ENCODE measurements around the gene ZHX3. TPM values are rescaled to one million over a fixed set of nuclear protein-coding genes. Genes with fewer than 3 reads are reported as not detected.
A peak's percentile ranks its signal among the peaks of the same experiment; 100 is the strongest.

Gene ZHX3
- total and polyA plus RNA-seq, 2 of the 4 experiments (the other 2 are of a cell fraction) = 25.0 to 28.0 TPM

DNA sequence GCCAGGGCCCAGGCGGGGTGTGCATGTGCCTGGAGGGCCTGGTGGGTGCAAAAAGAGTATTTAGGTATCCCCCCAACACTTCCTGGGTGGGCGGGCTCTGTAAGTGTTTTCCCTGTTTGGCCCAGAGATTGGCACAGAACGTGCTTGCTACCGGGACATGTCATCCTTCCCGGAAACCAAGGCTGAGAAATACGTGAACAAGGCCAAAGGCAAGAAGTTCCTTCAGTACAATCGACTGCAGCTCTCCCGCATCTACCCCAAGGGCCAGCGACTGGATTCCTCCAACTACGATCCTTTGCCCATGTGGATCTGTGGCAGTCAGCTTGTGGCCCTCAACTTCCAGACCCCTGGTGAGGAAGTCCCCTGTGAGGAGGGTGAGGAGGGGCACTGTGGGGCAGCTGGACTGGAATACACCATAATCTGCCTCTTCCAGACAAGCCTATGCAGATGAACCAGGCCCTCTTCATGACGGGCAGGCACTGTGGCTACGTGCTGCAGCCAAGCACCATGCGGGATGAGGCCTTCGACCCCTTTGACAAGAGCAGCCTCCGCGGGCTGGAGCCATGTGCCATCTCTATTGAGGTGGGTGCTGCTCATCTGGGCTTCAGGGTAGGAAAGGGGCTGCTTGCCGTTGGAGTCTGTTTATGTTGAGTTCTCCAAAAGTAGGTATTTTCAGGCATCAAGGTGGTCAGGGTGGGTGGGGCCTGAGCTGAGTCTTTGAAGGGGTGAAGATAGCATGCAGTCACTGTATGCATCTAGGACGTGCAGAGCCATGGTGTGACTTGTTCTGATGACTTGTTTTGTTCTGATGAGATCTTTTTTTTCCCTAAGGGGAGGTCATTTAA is 145.0 kb downstream of the ZHX3 start (continued):
- TF ChIP-seq, protein P1, sequence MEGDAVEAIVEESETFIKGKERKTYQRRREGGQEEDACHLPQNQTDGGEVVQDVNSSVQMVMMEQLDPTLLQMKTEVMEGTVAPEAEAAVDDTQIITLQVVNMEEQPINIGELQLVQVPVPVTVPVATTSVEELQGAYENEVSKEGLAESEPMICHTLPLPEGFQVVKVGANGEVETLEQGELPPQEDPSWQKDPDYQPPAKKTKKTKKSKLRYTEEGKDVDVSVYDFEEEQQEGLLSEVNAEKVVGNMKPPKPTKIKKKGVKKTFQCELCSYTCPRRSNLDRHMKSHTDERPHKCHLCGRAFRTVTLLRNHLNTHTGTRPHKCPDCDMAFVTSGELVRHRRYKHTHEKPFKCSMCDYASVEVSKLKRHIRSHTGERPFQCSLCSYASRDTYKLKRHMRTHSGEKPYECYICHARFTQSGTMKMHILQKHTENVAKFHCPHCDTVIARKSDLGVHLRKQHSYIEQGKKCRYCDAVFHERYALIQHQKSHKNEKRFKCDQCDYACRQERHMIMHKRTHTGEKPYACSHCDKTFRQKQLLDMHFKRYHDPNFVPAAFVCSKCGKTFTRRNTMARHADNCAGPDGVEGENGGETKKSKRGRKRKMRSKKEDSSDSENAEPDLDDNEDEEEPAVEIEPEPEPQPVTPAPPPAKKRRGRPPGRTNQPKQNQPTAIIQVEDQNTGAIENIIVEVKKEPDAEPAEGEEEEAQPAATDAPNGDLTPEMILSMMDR (conservative IDR thresholded peaks at IDR 0.05; ENCODE audit: low read depth, low read length) = no peak

DNA sequence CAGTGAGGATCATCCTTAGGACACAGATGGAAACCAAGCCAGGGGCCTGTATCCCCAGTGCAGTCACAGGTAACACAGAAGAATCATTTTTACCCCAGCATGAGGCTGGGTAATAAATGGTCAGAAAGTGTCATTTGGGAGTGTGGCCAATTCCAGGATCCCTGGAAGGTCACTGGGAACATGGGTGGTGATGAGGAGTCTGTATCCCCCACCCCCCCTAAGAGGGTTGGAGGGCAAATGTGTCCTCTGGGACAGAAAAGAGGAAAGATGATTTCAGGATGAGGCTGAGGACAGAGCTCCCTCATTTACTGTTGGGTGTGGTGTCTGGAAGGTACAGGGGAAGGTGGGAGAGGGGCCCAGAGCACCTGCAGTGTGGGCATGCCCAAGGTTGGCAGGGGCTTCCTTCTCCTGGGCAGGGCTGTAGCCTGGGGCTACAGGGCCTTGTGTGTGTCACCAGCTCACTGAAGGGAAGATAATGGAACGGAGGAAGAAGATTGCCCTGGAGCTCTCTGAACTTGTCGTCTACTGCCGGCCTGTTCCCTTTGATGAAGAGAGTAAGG is 145.7 kb downstream of the ZHX3 start:
- ChIA-PET POLR2A (ENCODE audit: unreplicated experiment) (no interaction called here), CTCF (interaction anchor here (1.5 kb wide), 1 partner anchor 163 kb away, joined by 8 read pairs; no protein-coding TSS in a partner anchor)
- BruUV-seq (replicated peaks) = no TSS peak
- Histone ChIP-seq H3K27ac (ENCODE audit: insufficient read depth, low read length) (peak overlapping the region; percentile 55; the same call in 1 of the 2 replicates), H3K56ac (ENCODE audit: extremely low read depth, insufficient read depth, low read length) (no peak overlapping the region), H2AK5ac (ENCODE audit: low read depth, low read length) (no peak overlapping the region), H2BK5ac (ENCODE audit: low read depth, low read length, poor library complexity, severe bottlenecking) (no peak overlapping the region), H3K9me1 (ENCODE audit: insufficient read depth, low read length) (peaks cover 14% of the 10 kb centered on the region), H2BK120ac (ENCODE audit: low read depth, low read length) (no peak overlapping the region), H3K36me3 (ENCODE audit: control insufficient read depth, insufficient read depth, low read length) (peaks cover 85% of the 10 kb centered on the region), H3K79me1 (ENCODE audit: low read depth in 1 of 2, low read length in 2 of 2) (peaks cover 14 to 76% of the 10 kb centered on the region in 2 experiments; a peak in 3 of 4 replicates), H2AFZ (replicated peaks; ENCODE audit: low read length, poor library complexity) (no peak overlapping the region), H3K4me2 (ENCODE audit: low read depth, low read length) (no peak overlapping the region), H2AK9ac (replicated peaks; ENCODE audit: low read depth, low read length, poor library complexity) (no peak overlapping the region), H3K18ac (ENCODE audit: low read depth, low read length) (no peak overlapping the region), H4K91ac (ENCODE audit: insufficient read depth, low read depth, low read length) (no peak overlapping the region), H2BK20ac (ENCODE audit: low read depth, low read length) (no peak overlapping the region), H3K4me1 (ENCODE audit: control insufficient read depth, insufficient read depth, low read length) (peaks cover 24% of the 10 kb centered on the region), H3K9ac (ENCODE audit: low read depth, low read length) (no peak overlapping the region), H3K23ac (ENCODE audit: low read depth, low read length) (no peak overlapping the region), H3K4ac (ENCODE audit: low read depth, low read length) (no peak overlapping the region), H4K8ac (ENCODE audit: low read depth in 2 of 2, low read length in 2 of 2) (no peak overlapping the region), H2BK15ac (ENCODE audit: low read depth, low read length) (no peak overlapping the region), H3K14ac (replicated peaks; ENCODE audit: low read depth, low read length) (no peak overlapping the region), H4K20me1 (ENCODE audit: insufficient read depth, low read length) (peaks cover 28% of the 10 kb centered on the region), H4K5ac (ENCODE audit: low read depth, low read length) (no peak overlapping the region), H3K27me3 (ENCODE audit: control insufficient read depth, insufficient read depth, low read length) (no peaks in the 10 kb centered on the region), H3K9me3 (ENCODE audit: control insufficient read depth, insufficient read depth, low read length) (no peaks in the 10 kb centered on the region), H3K4me3 (ENCODE audit: insufficient read depth, low read depth, low read length) (no peak overlapping the region)
- dilution Hi-C loops (cut with HindIII; ENCODE audit: low sequenced_read_pairs, unreplicated experiment) = no loop called here
- ATAC-seq (ENCODE audit: low read depth) (no peak), DNase-seq (no peak)
- intact Hi-C loops (cut with micrococcal nuclease) = loop anchor here (2.0 to 10.0 kb wide), 3 partner anchors 203 to 523 kb away; no protein-coding TSS in a partner anchor
- TF ChIP-seq BHLHE40 (IDR thresholded peaks at IDR 0.05; ENCODE audit: low read depth, low read length) = no peak
- TF ChIP-seq SMC3 (IDR thresholded peaks at IDR 0.05; ENCODE audit: low read depth, low read length) = no peak
- TF ChIP-seq RAD21 (IDR thresholded peaks at IDR 0.05; ENCODE audit: low read length) = no peak
- no peak for TF ChIP-seq MXI1 (IDR thresholded peaks at IDR 0.05; ENCODE audit: borderline replicate concordance, low read depth, low read length)
- TF ChIP-seq, protein P2, sequence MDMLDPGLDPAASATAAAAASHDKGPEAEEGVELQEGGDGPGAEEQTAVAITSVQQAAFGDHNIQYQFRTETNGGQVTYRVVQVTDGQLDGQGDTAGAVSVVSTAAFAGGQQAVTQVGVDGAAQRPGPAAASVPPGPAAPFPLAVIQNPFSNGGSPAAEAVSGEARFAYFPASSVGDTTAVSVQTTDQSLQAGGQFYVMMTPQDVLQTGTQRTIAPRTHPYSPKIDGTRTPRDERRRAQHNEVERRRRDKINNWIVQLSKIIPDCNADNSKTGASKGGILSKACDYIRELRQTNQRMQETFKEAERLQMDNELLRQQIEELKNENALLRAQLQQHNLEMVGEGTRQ (IDR thresholded peaks at IDR 0.05; ENCODE audit: low read depth, low read length) = no peak
- TF ChIP-seq CEBPB (IDR thresholded peaks at IDR 0.05; ENCODE audit: low read depth, low read length) = no peak
- TF ChIP-seq POLR2A (IDR thresholded peaks at IDR 0.05; ENCODE audit: low read depth, low read length) = no peak
- TF ChIP-seq CHD1 (IDR thresholded peaks at IDR 0.05; ENCODE audit: low read depth, low read length) = no peak
- TF ChIP-seq RFX5 (IDR thresholded peaks at IDR 0.05; ENCODE audit: low read depth, low read length) = no peak
- no CpG with 5 or more reads among the region's 3 CpGs for WGBS, 2 experiments (ENCODE audit: extremely low coverage in 2 of 2, insufficient read length in 1 of 2)
- in situ Hi-C loops (cut with MboI; ENCODE audit: low sequenced_read_pairs) = loop anchor here (25.0 kb wide), 1 partner anchor 440 kb away; the partner anchor contains the start of gene CHD6
